ENCODE data around the gene KCTD18. TPM values are rescaled to one million over a fixed set of nuclear protein-coding genes. Genes with fewer than 3 reads are reported as not detected.

Gene KCTD18
- total RNA-seq, 1 experiment from 2014 or later, result 14.7 TPM

GRCh38 chr2:200446612-200447011 is 63.3 kb downstream of the KCTD18 start:
- no TSS peak for BruUV-seq (replicated peaks)
- Histone ChIP-seq H3K4me1 (ENCODE audit: control insufficient read depth, insufficient read depth, low read length) (no peaks in the 10 kb centered on the region), H3K27me3 (ENCODE audit: control insufficient read depth, insufficient read depth, low read length) (no peaks in the 10 kb centered on the region), H3K4me3 (ENCODE audit: low read depth in 2 of 2, low read length in 2 of 2) (no peak overlapping the region), H3K27ac (ENCODE audit: low read length) (no peak overlapping the region), H3K36me3 (ENCODE audit: control insufficient read depth, insufficient read depth, low read length) (peaks cover 35% of the 10 kb centered on the region), H3K9me3 (ENCODE audit: control insufficient read depth, insufficient read depth, low read depth, low read length) (no peaks in the 10 kb centered on the region)
- DNase-seq (ENCODE audit: low read depth, low spot score), result no peak
- intact Hi-C loops (cut with micrococcal nuclease; ENCODE audit: unreplicated experiment), result no loop called here
- TF ChIP-seq SIN3A (IDR thresholded peaks at IDR 0.05; ENCODE audit: borderline replicate concordance, insufficient read depth, low read depth, low read length) (no peak), POLR2AphosphoS5 (IDR thresholded peaks at IDR 0.05; ENCODE audit: low read depth, low read length) (no peak), REST (IDR thresholded peaks at IDR 0.05; ENCODE audit: insufficient read depth in 1 of 2, low read depth in 2 of 2, low read length in 1 of 2) (no peak), TCF7L2 (IDR thresholded peaks at IDR 0.05; ENCODE audit: low read depth, low read length) (no peak), CTCF (IDR thresholded peaks at IDR 0.05) (no peak)
- no peak for ATAC-seq
- in situ Hi-C loops (cut with HindIII; ENCODE audit: low pct_unique_long_range_greater_than_20kb, low sequenced_read_pairs), result no loop called here
- ChIA-PET CTCF (no interaction called here), POLR2A (no interaction called here)

GRCh38 chr2:200445284-200445683 is 64.6 kb downstream of the KCTD18 start:
- TF ChIP-seq CTCF (IDR thresholded peaks at IDR 0.05), result no peak
- TF ChIP-seq REST (IDR thresholded peaks at IDR 0.05; ENCODE audit: insufficient read depth in 1 of 2, low read depth in 2 of 2, low read length in 1 of 2), result no peak
- TF ChIP-seq TCF7L2 (IDR thresholded peaks at IDR 0.05; ENCODE audit: low read depth, low read length), result no peak
- TF ChIP-seq POLR2AphosphoS5 (IDR thresholded peaks at IDR 0.05; ENCODE audit: low read depth, low read length), result no peak
- no peak for TF ChIP-seq SIN3A (IDR thresholded peaks at IDR 0.05; ENCODE audit: borderline replicate concordance, insufficient read depth, low read depth, low read length)
- ATAC-seq (no peak), DNase-seq (ENCODE audit: low read depth, low spot score) (no peak)
- H3K36me3 ChIP-seq (ENCODE audit: control insufficient read depth, insufficient read depth, low read length), result peaks cover 41% of the 10 kb centered on the region
- H3K4me1 ChIP-seq (ENCODE audit: control insufficient read depth, insufficient read depth, low read length), result no peaks in the 10 kb centered on the region
- H3K4me3 ChIP-seq (ENCODE audit: low read depth in 2 of 2, low read length in 2 of 2), result no peak overlapping the region
- POLR2A ChIA-PET, result interaction anchor here (0.6 kb wide), 1 partner anchor 269 kb away, joined by 3 read pairs; no protein-coding TSS in a partner anchor
- CTCF ChIA-PET, result no interaction called here
- H3K27me3 ChIP-seq (ENCODE audit: control insufficient read depth, insufficient read depth, low read length), result no peaks in the 10 kb centered on the region
- H3K27ac ChIP-seq (ENCODE audit: low read length), result no peak overlapping the region
- in situ Hi-C loops (cut with HindIII; ENCODE audit: low pct_unique_long_range_greater_than_20kb, low sequenced_read_pairs), result no loop called here
- no TSS peak for BruUV-seq (replicated peaks)
- H3K9me3 ChIP-seq (ENCODE audit: control insufficient read depth, insufficient read depth, low read depth, low read length), result no peaks in the 10 kb centered on the region
- intact Hi-C loops (cut with micrococcal nuclease; ENCODE audit: unreplicated experiment), result no loop called here

Data from Panc1 (cell line).